T follicular helper cell (primary cell): Measurements from ENCODE around the gene POC1B.

Experiments
- DNase-seq: peaks from one replicate; pipeline ENCODE4 v3.0.0-alpha.2; 2020; ENCODE audit warnings: low read depth

Gene POC1B

GRCh38 chr12:89539426-89540223 is 13.8 kb upstream of the POC1B start:
- no peak for DNase-seq

- DNase-seq: no peak
Observed at GRCh38 chr12:89538897-89539296, 13.1 kb upstream of the POC1B start.

DNA sequence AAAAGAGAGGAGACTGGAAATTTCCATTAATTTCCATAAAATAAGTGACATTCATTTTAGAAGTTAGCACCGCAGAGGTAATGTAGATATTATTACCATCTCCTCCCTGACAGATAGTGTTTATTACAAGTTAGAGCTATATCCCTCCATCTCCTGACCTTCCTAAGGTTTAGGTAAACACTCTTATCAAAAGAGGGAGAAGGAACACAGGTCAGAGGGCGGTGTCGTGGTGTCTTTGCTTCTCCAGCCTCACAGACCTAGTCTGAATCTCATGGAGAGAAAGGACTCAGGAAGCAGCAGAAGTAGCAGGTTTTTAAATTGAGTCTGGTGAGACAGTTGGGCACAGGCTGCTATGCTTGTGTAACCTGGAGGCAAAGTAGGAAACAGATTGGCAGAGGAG is 11.5 kb upstream of the POC1B start:
- DNase-seq: no peak

- DNase-seq: no peak
Observed at GRCh38 chr12:89529738-89530137, 3.9 kb upstream of the POC1B start.

DNA sequence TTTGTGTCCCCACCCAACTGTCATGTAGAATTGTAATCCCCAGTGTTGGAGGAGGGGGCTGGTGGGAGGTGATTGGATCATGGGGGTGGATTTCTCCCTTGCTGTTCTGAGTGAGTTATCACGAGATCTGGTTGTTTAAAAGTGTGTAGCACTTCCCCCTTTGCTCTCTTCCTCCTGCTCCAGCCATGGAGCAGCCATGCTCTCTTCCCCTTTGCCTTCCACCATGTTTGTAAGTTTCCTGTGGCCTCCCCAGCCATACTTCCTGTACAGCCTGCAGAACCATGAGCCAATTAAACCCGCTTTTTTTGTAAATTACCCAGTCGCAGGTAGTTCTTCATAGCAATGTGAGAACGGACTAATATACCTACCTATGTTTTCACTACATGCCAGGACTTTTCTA is 2.6 kb upstream of the POC1B start:
- DNase-seq: no peak

GRCh38 chr12:89525305-89525823 is 483 bp downstream of the POC1B start:
- peak; percentile 11 for DNase-seq

GRCh38 chr12:89524541-89525304 is 1.1 kb downstream of the POC1B start, which contains the start of gene GALNT4:
TSS of gene GALNT4 (minus strand) at chr12:89524796. CDS start at chr12:89524549, 247 bp downstream.
- peak; percentile 61 for DNase-seq

- DNase-seq: no peak
Observed at GRCh38 chr12:89523843-89524540, 1.9 kb downstream of the POC1B start.

GRCh38 chr12:89523393-89523792 is 2.5 kb downstream of the POC1B start:
- DNase-seq: no peak

DNA sequence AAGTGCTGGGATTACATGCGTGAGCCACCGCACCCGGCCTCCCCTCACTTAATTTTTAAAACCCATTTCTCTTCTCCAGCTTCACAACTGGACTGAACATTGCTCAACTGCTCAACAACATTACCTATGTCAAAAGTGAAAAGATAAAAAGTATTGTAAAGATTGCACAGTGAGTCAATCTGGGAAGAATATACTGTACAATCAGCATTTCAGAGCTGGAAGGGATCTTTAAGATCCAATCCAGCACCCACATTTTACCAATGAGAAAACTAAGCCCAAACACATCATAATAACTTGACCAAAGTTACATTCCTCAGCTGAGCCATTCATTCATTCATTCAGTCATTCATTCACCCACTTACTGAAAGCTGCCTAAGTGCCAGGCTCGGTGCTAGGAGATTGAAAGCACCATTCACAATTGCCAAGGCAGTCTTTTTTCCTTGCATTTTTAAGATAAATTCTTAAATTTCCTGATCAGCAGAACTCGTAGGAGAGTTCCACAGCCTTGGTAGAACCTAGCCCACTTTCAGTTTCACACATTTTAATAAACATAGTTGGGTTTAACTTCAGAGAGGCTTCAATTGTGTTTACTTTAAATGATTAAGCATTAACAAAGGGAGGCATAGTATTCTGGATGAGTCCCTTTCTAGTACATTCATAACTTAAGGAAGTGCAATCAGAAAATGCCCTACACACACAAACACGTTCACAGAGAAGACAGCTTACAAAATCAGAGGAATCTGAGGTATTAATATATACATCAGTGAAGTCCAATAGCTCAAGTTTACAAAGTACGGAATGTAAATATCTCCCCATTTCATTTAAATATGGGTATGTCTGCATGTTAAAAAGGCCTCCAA is 4.3 kb downstream of the POC1B start:
- DNase-seq: no peak

DNA sequence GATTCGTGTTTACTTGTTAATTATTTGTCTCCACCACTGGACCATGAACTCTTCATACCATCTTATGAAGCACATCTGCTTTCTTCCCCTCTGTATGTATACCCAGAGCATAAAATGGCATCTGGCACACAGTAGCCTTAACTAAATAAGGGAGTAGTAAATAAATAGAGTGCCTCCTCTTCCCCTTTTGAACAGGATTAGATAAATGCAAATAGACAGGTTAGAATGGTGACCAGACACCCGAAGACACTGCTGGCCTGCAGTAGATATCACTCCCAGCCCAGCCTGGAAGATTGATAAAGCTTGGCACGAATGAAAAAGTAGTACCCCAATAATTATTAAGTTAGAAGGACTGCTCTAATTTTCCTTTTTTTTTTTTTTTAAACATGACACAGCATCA is 8.1 kb downstream of the POC1B start:
- no peak for DNase-seq

DNA sequence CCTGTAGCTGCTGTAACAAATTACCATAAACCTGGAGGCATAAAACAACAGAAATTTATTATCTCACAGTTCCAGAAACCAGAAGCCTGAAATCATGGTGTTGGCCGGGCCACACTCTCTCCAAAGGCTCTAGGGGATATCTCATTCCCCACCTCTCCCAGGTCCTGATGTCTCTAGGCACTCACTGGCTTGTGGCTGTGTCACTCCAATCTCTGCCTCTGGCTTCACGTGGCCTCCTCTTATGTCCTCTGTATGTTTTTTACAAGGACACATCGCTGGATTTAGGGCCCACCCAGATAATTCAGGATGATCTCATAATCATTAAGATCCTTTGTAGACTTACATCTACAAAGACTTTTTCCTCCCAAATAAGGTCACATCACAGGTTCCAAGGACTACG is 9.2 kb downstream of the POC1B start:
- DNase-seq: no peak

DNA sequence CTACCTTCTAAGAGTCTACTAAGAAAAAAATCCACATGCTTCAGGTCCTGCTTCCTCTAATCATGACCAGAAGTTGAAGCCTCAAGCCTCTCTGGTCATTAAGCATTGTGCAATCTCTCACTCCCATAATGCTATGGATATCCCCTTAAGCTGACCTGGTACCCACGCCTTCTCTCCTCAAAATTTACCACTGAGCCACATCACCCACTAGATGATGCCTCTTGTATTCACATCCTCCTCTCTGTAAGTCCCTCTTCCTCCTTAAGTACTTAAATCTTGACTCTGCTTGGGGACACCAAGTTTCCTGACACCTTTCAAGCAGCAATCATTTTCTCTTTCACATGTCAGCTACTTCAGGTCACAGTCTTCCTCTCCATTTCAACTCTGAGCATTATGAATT is 11.1 kb downstream of the POC1B start:
- no peak for DNase-seq

DNA sequence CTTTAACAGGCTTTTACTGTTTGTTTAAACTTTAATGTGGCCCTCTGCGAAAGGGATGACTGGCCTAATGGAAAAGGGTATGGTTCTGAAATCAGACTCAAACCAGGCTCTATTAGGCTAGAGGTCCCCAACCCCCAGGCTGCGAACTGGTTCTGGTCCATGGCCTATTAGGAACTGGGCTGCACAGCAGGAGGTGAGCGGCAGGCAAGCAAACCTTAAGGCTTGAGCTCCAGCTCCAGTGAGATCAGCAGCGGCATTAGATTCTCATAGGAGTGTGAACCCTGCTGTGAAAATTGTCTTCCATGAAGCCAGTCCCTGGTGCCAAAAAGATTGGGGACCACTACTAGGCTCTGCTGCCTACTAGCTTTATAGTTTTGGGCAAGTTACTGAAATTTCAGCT is 12.3 kb downstream of the POC1B start:
- no peak for DNase-seq

GRCh38 chr12:89507015-89507824 is 18.6 kb downstream of the POC1B start:
- DNase-seq: no peak

DNA sequence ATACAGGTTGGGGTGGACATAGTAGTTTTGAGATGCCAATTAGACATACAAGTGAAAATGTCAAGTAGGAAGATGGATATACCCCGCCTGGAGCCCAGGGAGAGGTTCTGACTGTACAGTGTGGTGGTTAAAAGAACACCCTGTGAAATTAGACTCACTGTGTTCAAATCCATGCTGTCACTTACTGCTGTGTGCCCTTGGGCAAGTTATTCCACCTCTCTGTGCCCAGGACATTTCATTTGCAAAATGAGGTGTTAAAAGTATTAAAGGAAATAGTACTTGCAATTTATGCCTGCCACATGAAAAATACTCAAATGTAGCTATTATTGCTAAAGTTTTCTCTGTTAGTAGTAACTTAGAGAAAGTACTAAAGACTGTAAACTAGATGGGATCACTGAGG is 19.8 kb downstream of the POC1B start:
- DNase-seq: no peak

GRCh38 chr12:89504560-89505346 is 21.1 kb downstream of the POC1B start:
- DNase-seq: no peak

DNA sequence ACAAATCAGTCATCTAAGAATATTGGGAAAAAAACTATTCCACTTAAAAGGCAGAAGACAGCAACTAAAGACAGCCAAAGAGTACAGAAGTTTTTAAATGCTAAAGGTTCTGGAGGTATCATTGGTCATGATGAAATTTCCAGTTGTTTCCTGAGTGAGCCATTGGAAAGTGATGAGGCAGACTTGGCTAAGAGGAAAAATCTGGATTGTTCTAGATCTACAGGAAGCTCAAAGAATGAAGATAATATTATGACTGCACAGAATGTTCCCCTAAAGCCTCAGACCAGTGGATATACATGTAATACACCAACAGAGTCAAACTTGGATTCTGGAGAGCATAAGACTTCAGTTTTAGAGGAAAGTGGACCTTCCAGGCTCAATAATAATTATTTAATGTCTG is 24.1 kb downstream of the POC1B start:
- no peak for DNase-seq

- DNase-seq: no peak
Observed at GRCh38 chr12:89499857-89500256, 26.0 kb downstream of the POC1B start.

- no peak for DNase-seq
Observed at GRCh38 chr12:89497467-89497866, 28.4 kb downstream of the POC1B start.
